Chondrocyte (in vitro differentiated cells): ENCODE data around the gene ADAMTSL1. TPM values are rescaled to one million over a fixed set of nuclear protein-coding genes. Genes with fewer than 3 reads are reported as not detected.

ENCODE experiments used
- DNase-seq: peaks from one replicate; pipeline ENCODE4 v3.0.0; 2021; ENCODE audit warnings: mixed read lengths, low spot score
- H3K27ac Mint-ChIP-seq: one replicate; pipeline ENCODE4 v1.8.0; 2021; ENCODE audit warnings: mild to moderate bottlenecking, moderate library complexity, mixed read lengths; ENCODE audit not compliant: unreplicated experiment
- H3K27me3 Mint-ChIP-seq: 2 replicates; pipeline ENCODE4 v1.8.0; 2021; ENCODE audit warnings: low read depth, mixed read lengths
- H3K36me3 Mint-ChIP-seq: 2 replicates; pipeline ENCODE4 v1.8.0; 2021; ENCODE audit warnings: low read depth, mixed read lengths
- H3K4me1 Mint-ChIP-seq: 2 replicates; pipeline ENCODE4 v1.8.0; 2021; ENCODE audit warnings: low read depth, mild to moderate bottlenecking, mixed read lengths
- H3K4me3 Mint-ChIP-seq: one replicate; pipeline ENCODE4 v1.8.0; 2021; ENCODE audit warnings: mild to moderate bottlenecking, moderate library complexity, mixed read lengths; ENCODE audit not compliant: unreplicated experiment
- H3K9me3 Mint-ChIP-seq: 2 replicates; pipeline ENCODE4 v1.8.0; 2021; ENCODE audit warnings: low read depth, mixed read lengths
- total RNA-seq: library from RNA; stranded (reverse); gene quantifications from 3 replicates; pipeline ENCODE4 v1.2.1, GENCODE V29; 2021
- TF ChIP-seq, protein P1 (sequence below): fragments of 200-600 bp; sonication (generic); IDR thresholded peaks from 2 replicates; pipeline ENCODE4 v1.5.0; 2021; ENCODE audit warnings: antibody characterized with exemption, mild to moderate bottlenecking, moderate library complexity

The ADAMTSL1 gene
- total RNA-seq, 1 donor from 2014 or later = 1.0 TPM

DNA sequence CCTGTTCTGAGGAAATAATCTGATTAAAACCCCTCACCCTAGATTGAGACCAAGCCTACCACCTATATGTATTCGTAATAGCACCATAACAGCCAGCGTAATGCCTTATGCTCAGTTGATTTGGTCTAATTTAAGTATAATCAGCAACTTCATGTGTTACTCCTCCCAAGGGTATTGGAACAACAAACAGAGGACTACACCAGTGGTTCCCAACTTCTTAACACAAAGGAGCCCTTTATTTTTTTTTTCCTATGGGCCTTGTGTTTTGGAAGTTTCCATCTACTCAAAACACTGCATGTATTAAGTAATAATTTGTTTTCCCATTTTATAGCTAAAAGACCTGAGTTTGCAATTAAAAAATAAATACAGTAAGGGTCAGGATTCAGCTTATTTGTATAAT is 140.7 kb downstream of the ADAMTSL1 start:
- Mint-ChIP-seq H3K27ac (no peak overlapping the region), H3K27me3 (no peaks in the 10 kb centered on the region), H3K9me3 (peaks cover 2% of the 10 kb centered on the region), H3K36me3 (no peaks in the 10 kb centered on the region), H3K4me1 (peaks cover 5% of the 10 kb centered on the region), H3K4me3 (no peak overlapping the region)
- TF ChIP-seq, protein P1, sequence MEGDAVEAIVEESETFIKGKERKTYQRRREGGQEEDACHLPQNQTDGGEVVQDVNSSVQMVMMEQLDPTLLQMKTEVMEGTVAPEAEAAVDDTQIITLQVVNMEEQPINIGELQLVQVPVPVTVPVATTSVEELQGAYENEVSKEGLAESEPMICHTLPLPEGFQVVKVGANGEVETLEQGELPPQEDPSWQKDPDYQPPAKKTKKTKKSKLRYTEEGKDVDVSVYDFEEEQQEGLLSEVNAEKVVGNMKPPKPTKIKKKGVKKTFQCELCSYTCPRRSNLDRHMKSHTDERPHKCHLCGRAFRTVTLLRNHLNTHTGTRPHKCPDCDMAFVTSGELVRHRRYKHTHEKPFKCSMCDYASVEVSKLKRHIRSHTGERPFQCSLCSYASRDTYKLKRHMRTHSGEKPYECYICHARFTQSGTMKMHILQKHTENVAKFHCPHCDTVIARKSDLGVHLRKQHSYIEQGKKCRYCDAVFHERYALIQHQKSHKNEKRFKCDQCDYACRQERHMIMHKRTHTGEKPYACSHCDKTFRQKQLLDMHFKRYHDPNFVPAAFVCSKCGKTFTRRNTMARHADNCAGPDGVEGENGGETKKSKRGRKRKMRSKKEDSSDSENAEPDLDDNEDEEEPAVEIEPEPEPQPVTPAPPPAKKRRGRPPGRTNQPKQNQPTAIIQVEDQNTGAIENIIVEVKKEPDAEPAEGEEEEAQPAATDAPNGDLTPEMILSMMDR = no peak
- no peak for DNase-seq

GRCh38 chr9:18616976-18617375 is 143.0 kb downstream of the ADAMTSL1 start:
- Mint-ChIP-seq H3K9me3 (peaks cover 2% of the 10 kb centered on the region), H3K4me3 (no peak overlapping the region), H3K27me3 (no peaks in the 10 kb centered on the region), H3K27ac (no peak overlapping the region), H3K36me3 (no peaks in the 10 kb centered on the region), H3K4me1 (peaks cover 2% of the 10 kb centered on the region)
- DNase-seq = no peak
- TF ChIP-seq, protein P1 = no peak

GRCh38 chr9:18617759-18618158 is 143.8 kb downstream of the ADAMTSL1 start:
- Mint-ChIP-seq H3K27ac (no peak overlapping the region), H3K4me3 (no peak overlapping the region), H3K9me3 (peaks cover 2% of the 10 kb centered on the region), H3K36me3 (no peaks in the 10 kb centered on the region), H3K4me1 (no peaks in the 10 kb centered on the region), H3K27me3 (no peaks in the 10 kb centered on the region)
- TF ChIP-seq, protein P1 = no peak
- no peak for DNase-seq

DNA sequence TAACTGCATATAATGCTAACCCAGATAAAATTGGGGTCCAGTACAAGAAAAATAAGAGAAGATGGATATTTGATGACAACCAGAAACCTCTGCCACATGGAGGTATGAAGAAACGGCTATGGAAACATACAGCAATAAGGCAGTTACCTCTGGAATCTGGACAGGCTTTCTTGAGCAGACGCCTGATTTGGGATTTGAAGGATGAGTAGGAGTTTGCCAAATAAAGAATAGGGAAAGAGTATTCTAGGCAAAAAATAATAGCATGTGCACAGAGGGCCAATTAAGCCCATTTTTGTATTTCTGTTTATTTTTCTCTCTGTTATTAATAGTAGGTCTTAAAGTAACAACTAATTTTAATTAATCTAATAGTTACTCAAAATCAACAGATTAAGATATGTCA is 144.9 kb downstream of the ADAMTSL1 start:
- no peak overlapping the region for H3K4me3 Mint-ChIP-seq

DNA sequence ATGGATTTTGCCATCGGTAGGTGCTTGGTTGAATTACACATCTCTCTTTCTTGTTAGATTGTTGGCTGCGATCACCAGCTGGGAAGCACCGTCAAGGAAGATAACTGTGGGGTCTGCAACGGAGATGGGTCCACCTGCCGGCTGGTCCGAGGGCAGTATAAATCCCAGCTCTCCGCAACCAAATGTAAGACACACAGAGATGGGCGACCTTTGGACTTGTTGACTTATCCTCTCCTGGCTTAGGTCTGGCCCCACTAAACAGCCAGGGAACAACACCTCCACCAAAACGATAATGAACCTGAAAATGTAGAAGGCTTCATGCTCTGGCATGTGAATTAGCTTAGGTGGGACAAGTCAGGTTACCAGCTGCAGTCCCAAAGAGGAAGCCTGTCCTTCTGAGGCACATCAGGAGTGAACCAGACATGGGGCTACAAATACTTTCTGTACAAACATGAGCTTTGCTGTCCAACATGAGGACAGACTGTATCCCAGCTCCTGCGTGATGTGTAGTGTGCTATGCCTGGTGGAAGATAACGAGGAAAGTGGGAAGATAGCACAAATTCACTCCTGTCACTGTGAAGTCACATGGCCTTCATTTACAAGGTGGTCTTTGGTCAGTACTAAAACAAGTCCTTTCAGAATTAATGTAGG is 148.4 kb downstream of the ADAMTSL1 start:
- H3K4me3 Mint-ChIP-seq = no peak overlapping the region
- TF ChIP-seq, protein P1 = no peak
- DNase-seq = no peak
- no peaks in the 10 kb centered on the region for H3K27me3 Mint-ChIP-seq
- H3K9me3 Mint-ChIP-seq = no peaks in the 10 kb centered on the region
- no peaks in the 10 kb centered on the region for H3K36me3 Mint-ChIP-seq
- H3K4me1 Mint-ChIP-seq = peaks cover 3% of the 10 kb centered on the region
- no peak overlapping the region for H3K27ac Mint-ChIP-seq

More for the DNA sequence above, 144.9 kb downstream of the ADAMTSL1 start:
- TF ChIP-seq, protein P1 = no peak
- H3K4me1 Mint-ChIP-seq = peaks cover 3% of the 10 kb centered on the region
- H3K27me3 Mint-ChIP-seq = no peaks in the 10 kb centered on the region
- no peak for DNase-seq
- no peaks in the 10 kb centered on the region for H3K9me3 Mint-ChIP-seq
- H3K27ac Mint-ChIP-seq = no peak overlapping the region
- H3K36me3 Mint-ChIP-seq = no peaks in the 10 kb centered on the region
